Measurements from ENCODE around the gene HDGFL3.

The HDGFL3 gene

GRCh38 chr15:83108266-83109219 lies 99.1 kb downstream of the HDGFL3 start:
- Histone ChIP-seq H3K9ac (ENCODE audit: low read depth in 1 of 2, low read length in 2 of 2) (no peak overlapping the region), H3K27me3 (ENCODE audit: control insufficient read depth in 1 of 2, insufficient read depth in 2 of 2, low read length in 2 of 2) (peaks cover 21 to 29% of the 10 kb centered on the region in 2 donors), H3K36me3 (ENCODE audit: control insufficient read depth in 1 of 2, insufficient read depth in 2 of 2, low read length in 2 of 2) (no peaks in the 10 kb centered on the region), H3K9me3 (ENCODE audit: control insufficient read depth in 1 of 2, low read length in 2 of 2) (no peaks in the 10 kb centered on the region), H3K27ac (ENCODE audit: low read depth, low read length) (no peak overlapping the region), H3K4me3 (ENCODE audit: low read depth in 1 of 2, low read length in 2 of 2) (peak overlapping the region; percentile 58 to 62), H3K4me1 (ENCODE audit: control insufficient read depth in 1 of 2, insufficient read depth in 2 of 2, low read length in 2 of 2) (no peaks in the 10 kb centered on the region)

GRCh38 chr15:83107841-83108181 lies 99.8 kb downstream of the HDGFL3 start:
- Histone ChIP-seq H3K27ac (ENCODE audit: low read depth, low read length) (peak overlapping the region; percentile 10), H3K9me3 (ENCODE audit: control insufficient read depth in 1 of 2, low read length in 2 of 2) (no peaks in the 10 kb centered on the region), H3K4me3 (ENCODE audit: low read depth in 1 of 2, low read length in 2 of 2) (peak overlapping the region; percentile 58 to 62), H3K9ac (ENCODE audit: low read depth in 1 of 2, low read length in 2 of 2) (no peak overlapping the region), H3K27me3 (ENCODE audit: control insufficient read depth in 1 of 2, insufficient read depth in 2 of 2, low read length in 2 of 2) (peaks cover 21 to 29% of the 10 kb centered on the region in 2 donors), H3K4me1 (ENCODE audit: control insufficient read depth in 1 of 2, insufficient read depth in 2 of 2, low read length in 2 of 2) (no peaks in the 10 kb centered on the region), H3K36me3 (ENCODE audit: control insufficient read depth in 1 of 2, insufficient read depth in 2 of 2, low read length in 2 of 2) (no peaks in the 10 kb centered on the region)

GRCh38 chr15:83106994-83107840 lies 100.4 kb downstream of the HDGFL3 start, which contains the start of gene TM6SF1:
TSS of gene TM6SF1 (plus strand) at chr15:83107645. CDS start at chr15:83107681, 36 bp downstream.
- Histone ChIP-seq H3K27me3 (ENCODE audit: control insufficient read depth in 1 of 2, insufficient read depth in 2 of 2, low read length in 2 of 2) (peaks cover 21 to 32% of the 10 kb centered on the region in 2 donors), H3K4me3 (ENCODE audit: low read depth in 1 of 2, low read length in 2 of 2) (peak within 1 kb of the TSS; percentile 58 to 62), H3K9me3 (ENCODE audit: control insufficient read depth in 1 of 2, low read length in 2 of 2) (no peaks in the 10 kb centered on the region), H3K36me3 (ENCODE audit: control insufficient read depth in 1 of 2, insufficient read depth in 2 of 2, low read length in 2 of 2) (no peaks in the 10 kb centered on the region), H3K27ac (ENCODE audit: low read depth, low read length) (peak within 1 kb of the TSS; percentile 10), H3K4me1 (ENCODE audit: control insufficient read depth in 1 of 2, insufficient read depth in 2 of 2, low read length in 2 of 2) (no peaks in the 10 kb centered on the region), H3K9ac (ENCODE audit: low read depth in 1 of 2, low read length in 2 of 2) (no peak within 1 kb of the TSS)

GRCh38 chr15:83105440-83105839 lies 102.2 kb downstream of the HDGFL3 start:
- no peak overlapping the region for H3K4me3 ChIP-seq (ENCODE audit: low read depth in 1 of 2, low read length in 2 of 2)
- peaks cover 19 to 33% of the 10 kb centered on the region in 2 donors for H3K27me3 ChIP-seq (ENCODE audit: control insufficient read depth in 1 of 2, insufficient read depth in 2 of 2, low read length in 2 of 2)
- H3K36me3 ChIP-seq (ENCODE audit: control insufficient read depth in 1 of 2, insufficient read depth in 2 of 2, low read length in 2 of 2) = no peaks in the 10 kb centered on the region
- H3K9ac ChIP-seq (ENCODE audit: low read depth in 1 of 2, low read length in 2 of 2) = no peak overlapping the region
- H3K27ac ChIP-seq (ENCODE audit: low read depth, low read length) = no peak overlapping the region
- H3K9me3 ChIP-seq (ENCODE audit: control insufficient read depth in 1 of 2, low read length in 2 of 2) = no peaks in the 10 kb centered on the region
- no peaks in the 10 kb centered on the region for H3K4me1 ChIP-seq (ENCODE audit: control insufficient read depth in 1 of 2, insufficient read depth in 2 of 2, low read length in 2 of 2)

- no peak overlapping the region for H3K4me3 ChIP-seq (ENCODE audit: low read depth in 1 of 2, low read length in 2 of 2)
- no peak overlapping the region for H3K9ac ChIP-seq (ENCODE audit: low read depth in 1 of 2, low read length in 2 of 2)
- no peaks in the 10 kb centered on the region for H3K9me3 ChIP-seq (ENCODE audit: control insufficient read depth in 1 of 2, low read length in 2 of 2)
- H3K4me1 ChIP-seq (ENCODE audit: control insufficient read depth in 1 of 2, insufficient read depth in 2 of 2, low read length in 2 of 2) = no peaks in the 10 kb centered on the region
- peaks cover 15 to 24% of the 10 kb centered on the region in 2 donors for H3K27me3 ChIP-seq (ENCODE audit: control insufficient read depth in 1 of 2, insufficient read depth in 2 of 2, low read length in 2 of 2)
- no peaks in the 10 kb centered on the region for H3K36me3 ChIP-seq (ENCODE audit: control insufficient read depth in 1 of 2, insufficient read depth in 2 of 2, low read length in 2 of 2)
- no peak overlapping the region for H3K27ac ChIP-seq (ENCODE audit: low read depth, low read length)
These were observed 103.5 kb downstream of the HDGFL3 start for GRCh38 chr15:83104141-83104540.

- no peaks in the 10 kb centered on the region for H3K36me3 ChIP-seq (ENCODE audit: control insufficient read depth in 1 of 2, insufficient read depth in 2 of 2, low read length in 2 of 2)
- no peak overlapping the region for H3K27ac ChIP-seq (ENCODE audit: low read depth, low read length)
- no peak overlapping the region for H3K4me3 ChIP-seq (ENCODE audit: low read depth in 1 of 2, low read length in 2 of 2)
- peaks cover 4% of the 10 kb centered on the region in 2 donors for H3K9me3 ChIP-seq (ENCODE audit: control insufficient read depth in 1 of 2, low read length in 2 of 2)
- no peaks in the 10 kb centered on the region for H3K4me1 ChIP-seq (ENCODE audit: control insufficient read depth in 1 of 2, insufficient read depth in 2 of 2, low read length in 2 of 2)
- H3K9ac ChIP-seq (ENCODE audit: low read depth in 1 of 2, low read length in 2 of 2) = no peak overlapping the region
- H3K27me3 ChIP-seq (ENCODE audit: control insufficient read depth in 1 of 2, insufficient read depth in 2 of 2, low read length in 2 of 2) = peaks cover 0 to 10% of the 10 kb centered on the region in 2 donors
These were observed 105.3 kb downstream of the HDGFL3 start for GRCh38 chr15:83102346-83102745.

- no peak overlapping the region for H3K27ac ChIP-seq (ENCODE audit: low read depth, low read length)
- H3K4me3 ChIP-seq (ENCODE audit: low read depth in 1 of 2, low read length in 2 of 2) = no peak overlapping the region
These were observed 107.5 kb downstream of the HDGFL3 start for GRCh38 chr15:83100097-83100646.

GRCh38 chr15:83099290-83099689 lies 108.3 kb downstream of the HDGFL3 start:
- Histone ChIP-seq H3K9me3 (ENCODE audit: control insufficient read depth in 1 of 2, low read length in 2 of 2) (peaks cover 4% of the 10 kb centered on the region in 2 donors), H3K27ac (ENCODE audit: low read depth, low read length) (no peak overlapping the region), H3K9ac (ENCODE audit: low read depth in 1 of 2, low read length in 2 of 2) (no peak overlapping the region), H3K4me1 (ENCODE audit: control insufficient read depth in 1 of 2, insufficient read depth in 2 of 2, low read length in 2 of 2) (no peaks in the 10 kb centered on the region), H3K27me3 (ENCODE audit: control insufficient read depth in 1 of 2, insufficient read depth in 2 of 2, low read length in 2 of 2) (peaks cover 0 to 4% of the 10 kb centered on the region in 2 donors), H3K4me3 (ENCODE audit: low read depth in 1 of 2, low read length in 2 of 2) (no peak overlapping the region), H3K36me3 (ENCODE audit: control insufficient read depth in 1 of 2, insufficient read depth in 2 of 2, low read length in 2 of 2) (no peaks in the 10 kb centered on the region)

More at GRCh38 chr15:83100097-83100646, 107.5 kb downstream of the HDGFL3 start:
- no peaks in the 10 kb centered on the region for H3K36me3 ChIP-seq (ENCODE audit: control insufficient read depth in 1 of 2, insufficient read depth in 2 of 2, low read length in 2 of 2)
- no peak overlapping the region for H3K9ac ChIP-seq (ENCODE audit: low read depth in 1 of 2, low read length in 2 of 2)
- H3K27me3 ChIP-seq (ENCODE audit: control insufficient read depth in 1 of 2, insufficient read depth in 2 of 2, low read length in 2 of 2) = peaks cover 0 to 4% of the 10 kb centered on the region in 2 donors
- peaks cover 4% of the 10 kb centered on the region in 2 donors for H3K9me3 ChIP-seq (ENCODE audit: control insufficient read depth in 1 of 2, low read length in 2 of 2)
- H3K4me1 ChIP-seq (ENCODE audit: control insufficient read depth in 1 of 2, insufficient read depth in 2 of 2, low read length in 2 of 2) = no peaks in the 10 kb centered on the region

- Histone ChIP-seq H3K27me3 (ENCODE audit: control insufficient read depth in 1 of 2, insufficient read depth in 2 of 2, low read length in 2 of 2) (peaks cover 0 to 4% of the 10 kb centered on the region in 2 donors), H3K4me1 (ENCODE audit: control insufficient read depth in 1 of 2, insufficient read depth in 2 of 2, low read length in 2 of 2) (no peaks in the 10 kb centered on the region), H3K9me3 (ENCODE audit: control insufficient read depth in 1 of 2, low read length in 2 of 2) (peaks cover 4% of the 10 kb centered on the region in 2 donors), H3K36me3 (ENCODE audit: control insufficient read depth in 1 of 2, insufficient read depth in 2 of 2, low read length in 2 of 2) (no peaks in the 10 kb centered on the region), H3K4me3 (ENCODE audit: low read depth in 1 of 2, low read length in 2 of 2) (no peak overlapping the region), H3K9ac (ENCODE audit: low read depth in 1 of 2, low read length in 2 of 2) (no peak overlapping the region), H3K27ac (ENCODE audit: low read depth, low read length) (no peak overlapping the region)
These were observed 109.5 kb downstream of the HDGFL3 start for GRCh38 chr15:83098079-83098478.
